GM12892 (cell line): ENCODE data around the gene C2orf92.

Experiments
- POLR2A ChIP-seq: IDR thresholded peaks from 2 replicates; pipeline ENCODE4 v1.6.1; 2011; ENCODE audit warnings: low read depth, low read length, control low read depth
- POLR2AphosphoS5 ChIP-seq: IDR thresholded peaks from 2 replicates; pipeline ENCODE4 v1.6.1; 2011; ENCODE audit warnings: low read depth, low read length, control low read depth

DNA sequence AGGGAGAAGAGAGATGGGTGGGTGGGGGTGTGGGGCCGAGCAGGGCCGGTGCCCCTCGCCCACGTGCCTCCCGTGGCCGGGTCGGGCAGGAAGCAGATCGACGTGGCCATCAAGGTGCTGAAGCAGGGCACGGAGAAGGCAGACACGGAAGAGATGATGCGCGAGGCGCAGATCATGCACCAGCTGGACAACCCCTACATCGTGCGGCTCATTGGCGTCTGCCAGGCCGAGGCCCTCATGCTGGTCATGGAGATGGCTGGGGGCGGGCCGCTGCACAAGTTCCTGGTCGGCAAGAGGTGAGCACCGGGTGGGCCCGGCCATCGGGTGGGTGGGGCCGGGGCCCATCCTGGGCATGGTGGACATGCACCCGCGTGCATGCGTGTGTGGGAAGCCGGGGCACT is 65.6 kb downstream of the C2orf92 start:
- TF ChIP-seq POLR2A = no peak
- TF ChIP-seq POLR2AphosphoS5 = no peak
